Stimulated activated CD4-positive, alpha-beta T cell treated with anti-CD3 and anti-CD28 coated beads, Interleukin-2, amount 100 ng/mL, for 4 hours (primary cell): ENCODE data around the gene CHI3L1.

Source experiments
- DNase-seq: peaks from one replicate; pipeline ENCODE4 v3.0.0-alpha.2; 2020; ENCODE audit warnings: low read depth

CHI3L1 gene

GRCh38 chr1:203206129-203206687, 19.7 kb upstream of the CHI3L1 start:
- DNase-seq = no peak

- no peak for DNase-seq
Observed at GRCh38 chr1:203204756-203205155, 18.3 kb upstream of the CHI3L1 start.

GRCh38 chr1:203202431-203203245, 16.1 kb upstream of the CHI3L1 start:
- no peak for DNase-seq

GRCh38 chr1:203201516-203202205, 15.2 kb upstream of the CHI3L1 start:
- no peak for DNase-seq

- DNase-seq = no peak
Observed at GRCh38 chr1:203200916-203201315, 14.4 kb upstream of the CHI3L1 start.

- no peak for DNase-seq
Observed at GRCh38 chr1:203199816-203200571, 13.5 kb upstream of the CHI3L1 start.

- DNase-seq = no peak
Observed at GRCh38 chr1:203199481-203199815, 12.9 kb upstream of the CHI3L1 start.

GRCh38 chr1:203199002-203199401, 12.5 kb upstream of the CHI3L1 start:
- no peak for DNase-seq

GRCh38 chr1:203197625-203198024, 11.1 kb upstream of the CHI3L1 start:
- DNase-seq = no peak

- DNase-seq = no peak
Observed at GRCh38 chr1:203196371-203196770, 9.9 kb upstream of the CHI3L1 start.

- DNase-seq = no peak
Observed at GRCh38 chr1:203190949-203191348, 4.4 kb upstream of the CHI3L1 start.

GRCh38 chr1:203189951-203190352, 3.4 kb upstream of the CHI3L1 start:
- no peak for DNase-seq

GRCh38 chr1:203188686-203189232, 2.3 kb upstream of the CHI3L1 start:
- no peak for DNase-seq

GRCh38 chr1:203187689-203188264, 1.3 kb upstream of the CHI3L1 start:
- DNase-seq = no peak

- no peak for DNase-seq
Observed at GRCh38 chr1:203187304-203187685, 791 bp upstream of the CHI3L1 start.

- DNase-seq = no peak
Observed at GRCh38 chr1:203186091-203186445, 436 bp downstream of the CHI3L1 start.

- no peak for DNase-seq
Observed at GRCh38 chr1:203185585-203185984, 919 bp downstream of the CHI3L1 start.

GRCh38 chr1:203185061-203185461, 1.4 kb downstream of the CHI3L1 start:
- DNase-seq = no peak

GRCh38 chr1:203184467-203184866, 2.0 kb downstream of the CHI3L1 start:
- no peak for DNase-seq

- no peak for DNase-seq
Observed at GRCh38 chr1:203183828-203184227, 2.7 kb downstream of the CHI3L1 start.

GRCh38 chr1:203182387-203182953, 4.0 kb downstream of the CHI3L1 start:
- no peak for DNase-seq
